Endothelial cell (in vitro differentiated cells): ENCODE data around the gene C16orf87. TPM values are rescaled to one million over a fixed set of nuclear protein-coding genes. Genes with fewer than 3 reads are reported as not detected.
A peak's percentile ranks its signal among the peaks of the same experiment; 100 is the strongest.

Experiments used
- DNase-seq: peaks from one replicate; pipeline ENCODE4 v3.0.0; 2021; ENCODE audit warnings: low spot score
- H3K27ac Mint-ChIP-seq: one replicate; pipeline ENCODE4 v1.8.0; 2021; ENCODE audit warnings: mixed read lengths, inconsistent platforms; ENCODE audit not compliant: unreplicated experiment
- H3K27me3 Mint-ChIP-seq: one replicate; pipeline ENCODE4 v1.8.0; 2021; ENCODE audit warnings: mild to moderate bottlenecking, moderate library complexity, mixed read lengths, inconsistent platforms; ENCODE audit not compliant: unreplicated experiment
- H3K36me3 Mint-ChIP-seq: one replicate; pipeline ENCODE4 v1.8.0; 2021; ENCODE audit warnings: mild to moderate bottlenecking, low read depth, mixed read lengths, inconsistent platforms; ENCODE audit not compliant: unreplicated experiment
- H3K4me1 Mint-ChIP-seq: one replicate; pipeline ENCODE4 v1.8.0; 2021; ENCODE audit warnings: mild to moderate bottlenecking, mixed read lengths, inconsistent platforms; ENCODE audit not compliant: unreplicated experiment
- H3K4me3 Mint-ChIP-seq: one replicate; pipeline ENCODE4 v1.8.0; 2021; ENCODE audit warnings: mild to moderate bottlenecking, mixed read lengths, inconsistent platforms; ENCODE audit not compliant: unreplicated experiment
- H3K9me3 Mint-ChIP-seq: one replicate; pipeline ENCODE4 v1.8.0; 2021; ENCODE audit warnings: mixed read lengths, inconsistent platforms; ENCODE audit not compliant: unreplicated experiment
- CTCF ChIP-seq: fragments of 200-600 bp; sonication (generic); IDR thresholded peaks from one replicate; pipeline ENCODE4 v1.5.0; 2021; ENCODE audit warnings: antibody characterized with exemption; ENCODE audit not compliant: unreplicated experiment
- total RNA-seq: library from RNA; stranded (reverse); fragmentation: NEBNext Ultra II Directional; extraction: Animal tissue kit (Norgen Biotek cat#: 25700); gene quantifications from one replicate; pipeline ENCODE4 v1.2.1, GENCODE V29; 2021; ENCODE audit not compliant: unreplicated experiment

The C16orf87 gene
- total RNA-seq, 1 donor from 2014 or later = 15.3 TPM

DNA sequence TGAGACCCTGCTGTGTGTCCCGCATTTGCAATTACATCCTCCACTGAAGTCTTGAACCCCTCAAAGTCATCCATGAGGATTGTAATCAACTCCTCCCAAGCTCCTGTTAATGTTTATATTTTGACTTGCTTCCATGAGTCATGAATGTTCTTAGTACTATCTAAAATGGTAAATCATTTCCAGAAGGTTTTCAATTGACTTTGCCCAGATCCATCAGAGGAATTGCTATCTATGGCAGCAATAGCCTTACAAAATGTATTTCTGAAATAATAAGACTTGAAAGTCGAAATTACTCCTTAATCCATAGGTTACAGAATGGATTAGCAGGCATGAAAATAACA lies 2.5 kb upstream of the C16orf87 start:
- TF ChIP-seq CTCF = no peak
- Mint-ChIP-seq H3K4me1 (peaks cover 15% of the 10 kb centered on the region), H3K27ac (no peak overlapping the region), H3K27me3 (peaks cover 2% of the 10 kb centered on the region), H3K36me3 (peaks cover 5% of the 10 kb centered on the region), H3K9me3 (no peaks in the 10 kb centered on the region), H3K4me3 (no peak overlapping the region)
- no peak for DNase-seq

- Mint-ChIP-seq H3K27ac (no peak overlapping the region), H3K4me3 (no peak overlapping the region), H3K9me3 (no peaks in the 10 kb centered on the region), H3K27me3 (peaks cover 2% of the 10 kb centered on the region), H3K4me1 (peaks cover 15% of the 10 kb centered on the region), H3K36me3 (peaks cover 5% of the 10 kb centered on the region)
- no peak for TF ChIP-seq CTCF
- DNase-seq = no peak
Measured at GRCh38 chr16:46832757-46833459, 1.9 kb upstream of the C16orf87 start.

DNA sequence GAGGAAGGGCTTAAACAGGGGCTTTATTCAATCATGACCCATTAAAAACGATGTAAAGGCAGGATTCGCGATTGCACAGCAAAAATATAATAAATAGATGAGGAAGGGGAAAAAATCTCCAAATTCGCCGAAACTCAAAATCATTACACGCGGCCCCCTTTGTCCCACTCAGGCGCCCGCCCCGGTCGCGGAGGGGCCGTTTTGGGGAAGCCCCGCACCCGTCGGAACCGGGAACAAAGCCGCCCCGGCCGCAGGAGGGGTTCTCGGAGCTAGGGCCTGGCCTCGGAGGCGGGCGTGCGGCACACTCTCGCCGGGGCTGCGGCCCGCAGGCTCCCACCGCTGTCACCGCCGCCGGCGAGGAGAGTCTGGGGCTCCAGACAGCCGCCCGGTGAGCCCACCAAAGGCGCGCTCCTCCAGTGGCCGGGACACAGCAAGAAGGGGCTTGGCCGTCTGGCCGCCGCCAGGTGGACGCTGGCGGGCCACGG lies 521 bp downstream of the C16orf87 start:
- no peak for TF ChIP-seq CTCF
- peaks cover 5% of the 10 kb centered on the region for H3K36me3 Mint-ChIP-seq
- H3K4me1 Mint-ChIP-seq = peaks cover 15% of the 10 kb centered on the region
- peak overlapping the region; percentile 100 for H3K4me3 Mint-ChIP-seq
- H3K27me3 Mint-ChIP-seq = peaks cover 2% of the 10 kb centered on the region
- no peaks in the 10 kb centered on the region for H3K9me3 Mint-ChIP-seq
- peak; percentile 47 for DNase-seq
- H3K27ac Mint-ChIP-seq = peak overlapping the region; percentile 94

DNA sequence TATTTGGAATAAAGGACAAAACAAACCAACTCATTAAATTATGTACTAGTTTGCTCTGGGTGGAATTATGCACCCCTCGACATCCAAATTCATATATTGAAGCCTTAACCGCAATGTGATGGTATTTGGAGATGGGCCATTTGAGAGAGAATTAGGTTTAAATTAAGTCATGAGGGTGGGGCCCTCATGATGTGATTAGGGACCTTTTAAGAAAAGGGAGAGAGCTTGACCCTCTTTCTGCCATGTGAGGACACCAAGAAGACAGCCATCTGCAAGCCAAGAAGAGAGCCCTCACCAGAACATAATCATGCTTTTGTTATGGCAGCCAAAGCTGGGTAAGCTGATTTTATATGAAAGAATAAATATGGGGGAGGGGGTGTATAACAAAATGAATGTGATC lies 2.0 kb downstream of the C16orf87 start:
- peaks cover 15% of the 10 kb centered on the region for H3K4me1 Mint-ChIP-seq
- no peak for TF ChIP-seq CTCF
- H3K27me3 Mint-ChIP-seq = peaks cover 2% of the 10 kb centered on the region
- peaks cover 5% of the 10 kb centered on the region for H3K36me3 Mint-ChIP-seq
- no peak overlapping the region for H3K27ac Mint-ChIP-seq
- H3K9me3 Mint-ChIP-seq = no peaks in the 10 kb centered on the region
- no peak for DNase-seq
- H3K4me3 Mint-ChIP-seq = peak overlapping the region; percentile 79

- Mint-ChIP-seq H3K27me3 (peaks cover 2% of the 10 kb centered on the region), H3K36me3 (peaks cover 5% of the 10 kb centered on the region), H3K27ac (no peak overlapping the region), H3K9me3 (no peaks in the 10 kb centered on the region), H3K4me3 (no peak overlapping the region), H3K4me1 (peaks cover 15% of the 10 kb centered on the region)
- no peak for DNase-seq
- no peak for TF ChIP-seq CTCF
Measured at GRCh38 chr16:46828292-46828691, 2.7 kb downstream of the C16orf87 start.
